Neural cell (in vitro differentiated cells): ENCODE results near the gene HOXC10. TPM values are rescaled to one million over a fixed set of nuclear protein-coding genes. Genes with fewer than 3 reads are reported as not detected.

Source experiments
- H2AFZ ChIP-seq: fragments of 200-600, 300-800 bp; sonication (generic), shearing (Covaris generic); 2 replicates; pipeline ENCODE4 v1.6.0; 2014; ENCODE audit warnings: low read depth, mild to moderate bottlenecking, antibody characterized with exemption, low read length, moderate library complexity
- H3F3A ChIP-seq: fragments of 200-600 bp; shearing (Covaris generic); 2 replicates; pipeline ENCODE4 v1.6.1; 2016; ENCODE audit warnings: mild to moderate bottlenecking, moderate library complexity, mixed read lengths, antibody characterized with exemption, low read length; ENCODE audit not compliant: insufficient read depth, poor library complexity, severe bottlenecking
- H3K27ac ChIP-seq: fragments of 200-600, 300-800 bp; sonication (generic), shearing (Covaris generic); 2 replicates; pipeline ENCODE4 v1.5.1; 2014; ENCODE audit warnings: mild to moderate bottlenecking, low read length, moderate library complexity
- H3K27me3 ChIP-seq: fragments of 300-800, 200-600 bp; sonication (generic), shearing (Covaris generic); 2 replicates; pipeline ENCODE4 v1.6.0; 2014; ENCODE audit warnings: mild to moderate bottlenecking, low read depth, low read length, moderate library complexity; ENCODE audit not compliant: insufficient read depth
- H3K36me3 ChIP-seq: fragments of 300-800, 200-600 bp; sonication (generic), shearing (Covaris generic); 2 replicates; pipeline ENCODE4 v1.5.1; 2014; ENCODE audit warnings: mild to moderate bottlenecking, antibody characterized with exemption, low read length, moderate library complexity; ENCODE audit not compliant: insufficient read depth
- H3K4me2 ChIP-seq: fragments of 300-800, 200-600 bp; sonication (generic), shearing (Covaris generic); 2 replicates; pipeline ENCODE4 v1.6.0; 2014; ENCODE audit warnings: mild to moderate bottlenecking, low read length
- H3K4me3 ChIP-seq: fragments of 300-800, 200-600 bp; sonication (generic), shearing (Covaris generic); 2 replicates; pipeline ENCODE4 v1.5.1; 2014; ENCODE audit warnings: mild to moderate bottlenecking, low read length, moderate library complexity
- H3K79me2 ChIP-seq: fragments of 200-600 bp; shearing (Covaris generic); replicated peaks from 2 replicates; pipeline ENCODE4 v1.6.0; 2014; ENCODE audit warnings: mild to moderate bottlenecking, low read length, moderate library complexity; ENCODE audit not compliant: insufficient read depth
- H3K9ac ChIP-seq: fragments of 300-800, 200-600 bp; sonication (generic), shearing (Covaris generic); 2 replicates; pipeline ENCODE4 v1.6.1; 2016; ENCODE audit warnings: mild to moderate bottlenecking, low read length, mixed read lengths
- H3K9me2 ChIP-seq: fragments of 200-600 bp; shearing (Covaris generic); 2 replicates; pipeline ENCODE4 v1.6.1; 2016; ENCODE audit warnings: mild to moderate bottlenecking, low read length, mixed read lengths; ENCODE audit not compliant: insufficient read depth
- H3K9me3 ChIP-seq: fragments of 200-600, 300-800 bp; sonication (generic), shearing (Covaris generic); 2 replicates; pipeline ENCODE4 v1.6.1; 2016; ENCODE audit warnings: mild to moderate bottlenecking, mixed run types, low read length, moderate library complexity, mixed read lengths
- H4K20me1 ChIP-seq: fragments of 200-600 bp; shearing (Covaris generic); 2 replicates; pipeline ENCODE4 v1.6.1; 2016; ENCODE audit warnings: mild to moderate bottlenecking, mixed run types; ENCODE audit not compliant: insufficient read depth
- EP300 ChIP-seq: fragments of 450-650 bp; conservative IDR thresholded peaks from 2 replicates; pipeline ENCODE4 v1.6.1; 2014; ENCODE audit warnings: antibody characterized with exemption, mild to moderate bottlenecking, moderate library complexity; ENCODE audit not compliant: poor library complexity, severe bottlenecking
- EZH2 ChIP-seq: fragments of 200-600, 300-800 bp; shearing (Covaris generic), sonication (generic); IDR thresholded peaks from 2 replicates; pipeline ENCODE4 v1.6.1; 2014; ENCODE audit warnings: antibody characterized with exemption, low read length, borderline replicate concordance, mild to moderate bottlenecking; ENCODE audit not compliant: insufficient read depth, poor library complexity, severe bottlenecking
- MXI1 ChIP-seq: fragments of 450-650 bp; conservative IDR thresholded peaks from 2 replicates; pipeline ENCODE4 v1.6.1; 2014; ENCODE audit warnings: antibody characterized with exemption, mild to moderate bottlenecking; ENCODE audit not compliant: poor library complexity, severe bottlenecking
- POLR2AphosphoS5 ChIP-seq: IDR thresholded peaks from 2 replicates; pipeline ENCODE4 v1.6.1; 2012
- RAD21 ChIP-seq: fragments of 450-650 bp; conservative IDR thresholded peaks from 2 replicates; pipeline ENCODE4 v1.6.1; 2014; ENCODE audit warnings: antibody characterized with exemption, mild to moderate bottlenecking, moderate library complexity
- SMC3 ChIP-seq: fragments of 450-650 bp; conservative IDR thresholded peaks from 2 replicates; pipeline ENCODE4 v1.6.1; 2014; ENCODE audit warnings: antibody characterized with exemption, mild to moderate bottlenecking, moderate library complexity; ENCODE audit not compliant: poor library complexity
- TAF1 ChIP-seq: IDR thresholded peaks from 2 replicates; pipeline ENCODE4 v1.6.1; 2012; ENCODE audit warnings: low read depth
- polyA plus RNA-seq: library from polyadenylated mRNA; depleted of rRNA; stranded (reverse); fragments of >200 nt; gene quantifications from 2 replicates; pipeline ENCODE4 v1.2.3, GENCODE V29; 2014
- TF ChIP-seq, protein P1 (sequence below): IDR thresholded peaks from 2 replicates; pipeline ENCODE4 v1.6.1; 2012; ENCODE audit warnings: borderline replicate concordance
- TF ChIP-seq, protein P2 (sequence below): fragments of 450-650 bp; IDR thresholded peaks from 2 replicates; pipeline ENCODE4 v1.5.1; 2014; ENCODE audit warnings: antibody characterized with exemption, mild to moderate bottlenecking, moderate library complexity; ENCODE audit not compliant: poor library complexity, severe bottlenecking

The HOXC10 gene
- polyA plus RNA-seq, 1 donor from 2014 or later: not detected

DNA sequence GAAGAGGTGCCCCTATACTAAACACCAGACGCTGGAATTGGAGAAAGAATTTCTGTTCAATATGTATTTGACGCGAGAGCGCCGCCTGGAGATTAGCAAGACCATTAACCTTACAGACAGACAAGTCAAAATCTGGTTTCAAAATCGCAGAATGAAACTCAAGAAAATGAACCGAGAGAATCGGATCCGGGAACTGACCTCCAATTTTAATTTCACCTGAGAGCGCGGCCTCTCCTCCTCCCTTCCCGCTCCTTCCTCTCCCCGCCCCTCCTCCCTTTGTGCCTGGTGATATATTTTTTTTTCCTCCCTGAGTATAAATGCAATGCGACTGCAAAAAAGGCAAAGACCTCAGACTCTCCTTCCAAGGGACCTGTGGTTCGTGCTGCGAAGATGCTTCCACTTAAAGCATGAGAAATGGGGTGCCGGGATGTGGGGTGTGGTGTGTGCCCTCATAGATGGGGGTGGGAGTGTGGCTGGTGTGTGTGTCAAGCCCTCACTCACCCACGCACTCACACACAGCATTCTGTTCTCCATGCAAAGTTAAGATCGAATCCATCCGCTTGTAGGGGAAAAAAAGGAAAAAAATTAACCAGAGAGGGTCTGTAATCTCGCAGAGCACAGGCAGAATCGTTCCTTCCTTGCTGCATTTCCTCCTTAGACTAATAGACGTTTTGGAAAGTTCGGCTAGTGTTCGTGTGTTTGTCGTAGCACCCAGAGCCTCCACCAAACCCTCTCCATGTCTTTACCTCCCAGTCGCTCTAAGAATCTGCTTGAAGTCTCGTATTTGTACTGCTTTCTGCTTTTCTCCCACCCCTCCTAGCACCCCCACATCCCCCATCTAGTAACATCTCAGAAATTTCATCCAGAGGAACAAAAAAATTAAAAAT is 4.5 kb downstream of the HOXC10 start:
- Histone ChIP-seq H3F3A (no peaks in the 10 kb centered on the region), H2AFZ (no peak overlapping the region), H3K4me2 (no peak overlapping the region), H3K36me3 (no peaks in the 10 kb centered on the region), H3K9me2 (no peaks in the 10 kb centered on the region), H3K9me3 (no peaks in the 10 kb centered on the region), H3K27ac (no peak overlapping the region), H4K20me1 (no peaks in the 10 kb centered on the region), H3K4me3 (no peak overlapping the region), H3K27me3 (peaks cover 100% of the 10 kb centered on the region), H3K79me2 (no peaks in the 10 kb centered on the region), H3K9ac (no peak overlapping the region)
- TF ChIP-seq, protein P1, sequence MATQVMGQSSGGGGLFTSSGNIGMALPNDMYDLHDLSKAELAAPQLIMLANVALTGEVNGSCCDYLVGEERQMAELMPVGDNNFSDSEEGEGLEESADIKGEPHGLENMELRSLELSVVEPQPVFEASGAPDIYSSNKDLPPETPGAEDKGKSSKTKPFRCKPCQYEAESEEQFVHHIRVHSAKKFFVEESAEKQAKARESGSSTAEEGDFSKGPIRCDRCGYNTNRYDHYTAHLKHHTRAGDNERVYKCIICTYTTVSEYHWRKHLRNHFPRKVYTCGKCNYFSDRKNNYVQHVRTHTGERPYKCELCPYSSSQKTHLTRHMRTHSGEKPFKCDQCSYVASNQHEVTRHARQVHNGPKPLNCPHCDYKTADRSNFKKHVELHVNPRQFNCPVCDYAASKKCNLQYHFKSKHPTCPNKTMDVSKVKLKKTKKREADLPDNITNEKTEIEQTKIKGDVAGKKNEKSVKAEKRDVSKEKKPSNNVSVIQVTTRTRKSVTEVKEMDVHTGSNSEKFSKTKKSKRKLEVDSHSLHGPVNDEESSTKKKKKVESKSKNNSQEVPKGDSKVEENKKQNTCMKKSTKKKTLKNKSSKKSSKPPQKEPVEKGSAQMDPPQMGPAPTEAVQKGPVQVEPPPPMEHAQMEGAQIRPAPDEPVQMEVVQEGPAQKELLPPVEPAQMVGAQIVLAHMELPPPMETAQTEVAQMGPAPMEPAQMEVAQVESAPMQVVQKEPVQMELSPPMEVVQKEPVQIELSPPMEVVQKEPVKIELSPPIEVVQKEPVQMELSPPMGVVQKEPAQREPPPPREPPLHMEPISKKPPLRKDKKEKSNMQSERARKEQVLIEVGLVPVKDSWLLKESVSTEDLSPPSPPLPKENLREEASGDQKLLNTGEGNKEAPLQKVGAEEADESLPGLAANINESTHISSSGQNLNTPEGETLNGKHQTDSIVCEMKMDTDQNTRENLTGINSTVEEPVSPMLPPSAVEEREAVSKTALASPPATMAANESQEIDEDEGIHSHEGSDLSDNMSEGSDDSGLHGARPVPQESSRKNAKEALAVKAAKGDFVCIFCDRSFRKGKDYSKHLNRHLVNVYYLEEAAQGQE: no peak
- peak; percentile 68 for TF ChIP-seq RAD21
- TF ChIP-seq SMC3: peak; percentile 74
- no peak for TF ChIP-seq POLR2AphosphoS5
- TF ChIP-seq EP300: no peak
- TF ChIP-seq EZH2: peak; percentile 52
- TF ChIP-seq, protein P2, sequence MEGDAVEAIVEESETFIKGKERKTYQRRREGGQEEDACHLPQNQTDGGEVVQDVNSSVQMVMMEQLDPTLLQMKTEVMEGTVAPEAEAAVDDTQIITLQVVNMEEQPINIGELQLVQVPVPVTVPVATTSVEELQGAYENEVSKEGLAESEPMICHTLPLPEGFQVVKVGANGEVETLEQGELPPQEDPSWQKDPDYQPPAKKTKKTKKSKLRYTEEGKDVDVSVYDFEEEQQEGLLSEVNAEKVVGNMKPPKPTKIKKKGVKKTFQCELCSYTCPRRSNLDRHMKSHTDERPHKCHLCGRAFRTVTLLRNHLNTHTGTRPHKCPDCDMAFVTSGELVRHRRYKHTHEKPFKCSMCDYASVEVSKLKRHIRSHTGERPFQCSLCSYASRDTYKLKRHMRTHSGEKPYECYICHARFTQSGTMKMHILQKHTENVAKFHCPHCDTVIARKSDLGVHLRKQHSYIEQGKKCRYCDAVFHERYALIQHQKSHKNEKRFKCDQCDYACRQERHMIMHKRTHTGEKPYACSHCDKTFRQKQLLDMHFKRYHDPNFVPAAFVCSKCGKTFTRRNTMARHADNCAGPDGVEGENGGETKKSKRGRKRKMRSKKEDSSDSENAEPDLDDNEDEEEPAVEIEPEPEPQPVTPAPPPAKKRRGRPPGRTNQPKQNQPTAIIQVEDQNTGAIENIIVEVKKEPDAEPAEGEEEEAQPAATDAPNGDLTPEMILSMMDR: peak; percentile 65
- no peak for TF ChIP-seq MXI1
- TF ChIP-seq TAF1: no peak

DNA sequence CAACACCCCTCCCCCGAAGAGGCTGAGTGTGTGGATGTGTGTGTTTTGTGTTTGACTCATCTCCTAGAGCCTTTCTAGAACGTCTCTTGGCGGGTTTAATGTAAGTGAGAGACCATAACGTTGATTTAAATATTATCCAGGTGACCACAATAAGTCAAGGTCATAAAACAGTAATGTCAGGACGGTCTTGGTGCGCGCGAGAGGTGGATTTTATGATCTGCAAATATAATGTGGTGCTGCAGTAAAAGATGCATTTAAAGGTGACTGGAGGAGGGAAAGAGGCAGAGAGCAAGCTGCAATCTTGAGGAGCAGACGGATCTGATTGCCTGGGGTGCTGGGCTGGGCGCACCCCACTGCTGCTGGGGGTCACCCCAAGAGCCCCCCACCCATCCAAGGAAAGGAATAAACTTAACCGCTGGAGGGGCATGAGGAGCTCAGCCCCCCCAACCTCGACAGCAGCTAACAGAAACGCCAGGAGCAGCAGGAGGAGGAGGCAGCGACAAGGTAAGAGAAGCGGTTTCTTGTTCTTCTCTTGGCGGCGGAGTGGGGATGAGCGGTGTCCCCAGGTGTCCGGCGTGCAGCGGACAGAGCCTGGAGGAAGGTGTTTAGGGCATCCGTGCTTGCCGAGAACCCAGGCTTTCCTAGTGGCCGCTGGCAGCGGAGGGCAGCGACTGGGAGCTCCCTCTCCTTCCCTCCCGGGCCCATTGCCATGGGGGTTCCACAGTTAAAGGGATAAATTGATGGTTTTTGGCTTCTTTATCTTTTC is 5.5 kb downstream of the HOXC10 start:
- Histone ChIP-seq H3K27ac (no peak overlapping the region), H3K4me2 (no peak overlapping the region), H3K9me3 (no peaks in the 10 kb centered on the region), H3K4me3 (no peak overlapping the region), H3K9ac (no peak overlapping the region), H3K79me2 (no peaks in the 10 kb centered on the region), H3K36me3 (no peaks in the 10 kb centered on the region), H3K9me2 (no peaks in the 10 kb centered on the region), H3K27me3 (peaks cover 100% of the 10 kb centered on the region), H2AFZ (no peak overlapping the region), H4K20me1 (no peaks in the 10 kb centered on the region), H3F3A (no peaks in the 10 kb centered on the region)
- TF ChIP-seq, protein P2: no peak
- TF ChIP-seq, protein P1: no peak
- TF ChIP-seq EP300 (no peak), POLR2AphosphoS5 (no peak), EZH2 (no peak), RAD21 (no peak), SMC3 (no peak), TAF1 (no peak), MXI1 (no peak)
